Duodenal mucosa (tissue), 2 donors: ENCODE results near the gene TTC39C.
A peak's percentile ranks its signal among the peaks of the same experiment; 100 is the strongest.
"Not testable (repeated sequence)": the region's sequence is repeated elsewhere in the genome, so short reads cannot be mapped to it uniquely, and the experiment has no call there.

Source experiments
- H3K27ac ChIP-seq: one replicate; pipeline ENCODE4 v1.7.0; 2013; ENCODE audit warnings: low read depth, low read length
- H3K27me3 ChIP-seq, 2 donors: one replicate each; pipeline ENCODE4 v1.7.0; 2013; ENCODE audit warnings: low read length in 2 of 2, control low read depth in 1 of 2; ENCODE audit not compliant: insufficient read depth in 2 of 2, control insufficient read depth in 1 of 2
- H3K36me3 ChIP-seq, 2 donors: one replicate each; pipeline ENCODE4 v1.7.0; 2013; ENCODE audit warnings: low read length in 2 of 2, control low read depth in 1 of 2; ENCODE audit not compliant: insufficient read depth in 2 of 2, control insufficient read depth in 1 of 2
- H3K4me1 ChIP-seq, 2 donors: one replicate each; pipeline ENCODE4 v1.7.0; 2013; ENCODE audit warnings: low read length in 2 of 2, control low read depth in 1 of 2; ENCODE audit not compliant: insufficient read depth in 2 of 2, control insufficient read depth in 1 of 2
- H3K4me3 ChIP-seq, 2 donors: one replicate each; pipeline ENCODE4 v1.7.0; 2013; ENCODE audit warnings: low read length in 2 of 2, low read depth in 1 of 2
- H3K9ac ChIP-seq, 2 donors: one replicate each; pipeline ENCODE4 v1.7.0; 2013; ENCODE audit warnings: low read length in 2 of 2, low read depth in 1 of 2
- H3K9me3 ChIP-seq, 2 donors: one replicate each; pipeline ENCODE4 v1.7.0; 2013; ENCODE audit warnings: low read length in 2 of 2, control low read depth in 1 of 2; ENCODE audit not compliant: control insufficient read depth in 1 of 2

Gene TTC39C

GRCh38 chr18:24126155-24126961 lies 111.8 kb downstream of the TTC39C start:
- H3K36me3 ChIP-seq, result peaks cover 3 to 23% of the 10 kb centered on the region in 2 donors
- no peaks in the 10 kb centered on the region for H3K9me3 ChIP-seq
- H3K27ac ChIP-seq, result no peak overlapping the region
- no peak overlapping the region for H3K9ac ChIP-seq
- H3K4me1 ChIP-seq, result no peaks in the 10 kb centered on the region
- H3K4me3 ChIP-seq, result no peak overlapping the region
- no peaks in the 10 kb centered on the region for H3K27me3 ChIP-seq

GRCh38 chr18:24127735-24128134 lies 113.2 kb downstream of the TTC39C start:
- no peak overlapping the region for H3K9ac ChIP-seq
- H3K27me3 ChIP-seq, result no peaks in the 10 kb centered on the region
- H3K36me3 ChIP-seq, result peaks cover 7 to 19% of the 10 kb centered on the region in 2 donors
- no peaks in the 10 kb centered on the region for H3K4me1 ChIP-seq
- no peak overlapping the region for H3K27ac ChIP-seq
- no peaks in the 10 kb centered on the region for H3K9me3 ChIP-seq
- no peak overlapping the region for H3K4me3 ChIP-seq

- Histone ChIP-seq H3K27me3 (no peaks in the 10 kb centered on the region), H3K36me3 (peaks cover 6 to 16% of the 10 kb centered on the region in 2 donors)
These were observed 114.1 kb downstream of the TTC39C start for GRCh38 chr18:24128700-24129099.

GRCh38 chr18:24130494-24130893 lies 115.9 kb downstream of the TTC39C start:
- Histone ChIP-seq H3K27ac (no peak overlapping the region), H3K27me3 (no peaks in the 10 kb centered on the region), H3K36me3 (peaks cover 3 to 14% of the 10 kb centered on the region in 2 donors), H3K9me3 (no peaks in the 10 kb centered on the region), H3K4me1 (no peaks in the 10 kb centered on the region), H3K4me3 (no peak overlapping the region), H3K9ac (no peak overlapping the region)

More at GRCh38 chr18:24128700-24129099, 114.1 kb downstream of the TTC39C start:
- Histone ChIP-seq H3K9me3 (no peaks in the 10 kb centered on the region), H3K4me1 (no peaks in the 10 kb centered on the region), H3K27ac (no peak overlapping the region), H3K9ac (no peak overlapping the region), H3K4me3 (no peak overlapping the region)

- no peak overlapping the region for H3K9ac ChIP-seq
- no peak overlapping the region for H3K27ac ChIP-seq
- peaks cover 0 to under 1% of the 10 kb centered on the region in 2 donors for H3K36me3 ChIP-seq
- peaks cover 0 to 3% of the 10 kb centered on the region in 2 donors for H3K27me3 ChIP-seq
- no peak overlapping the region for H3K4me3 ChIP-seq
- H3K4me1 ChIP-seq, result peaks cover 0 to 14% of the 10 kb centered on the region in 2 donors
- H3K9me3 ChIP-seq, result no peaks in the 10 kb centered on the region
These were observed 122.4 kb downstream of the TTC39C start for GRCh38 chr18:24136967-24137373.

GRCh38 chr18:24138409-24138788 lies 123.8 kb downstream of the TTC39C start:
- peak overlapping the region; percentile 65 to 74 for H3K4me3 ChIP-seq
- no peaks in the 10 kb centered on the region for H3K9me3 ChIP-seq
- H3K36me3 ChIP-seq, result no peaks in the 10 kb centered on the region
- peaks cover 0 to 3% of the 10 kb centered on the region in 2 donors for H3K27me3 ChIP-seq
- peak overlapping the region; percentile 31 to 55 for H3K9ac ChIP-seq
- H3K27ac ChIP-seq, result no peak overlapping the region
- peaks cover 0 to 14% of the 10 kb centered on the region in 2 donors for H3K4me1 ChIP-seq

- Histone ChIP-seq H3K4me1 (peaks cover 0 to 14% of the 10 kb centered on the region in 2 donors), H3K4me3 (peak within 1 kb of the TSS; percentile 65 to 74), H3K36me3 (no peaks in the 10 kb centered on the region), H3K27me3 (peaks cover 0 to 3% of the 10 kb centered on the region in 2 donors), H3K9me3 (no peaks in the 10 kb centered on the region), H3K9ac (peak within 1 kb of the TSS; percentile 31 to 55), H3K27ac (no peak within 1 kb of the TSS)
These were observed 124.4 kb downstream of the TTC39C start, which contains the start of gene CABYR for GRCh38 chr18:24138789-24139616. Gene CABYR, plus strand, starts transcription at chr18:24139062. Its CDS starts 4,053 bp downstream, at chr18:24143115.

GRCh38 chr18:24140697-24141096 lies 126.1 kb downstream of the TTC39C start:
- Histone ChIP-seq H3K27me3 (peaks cover 0 to 3% of the 10 kb centered on the region in 2 donors), H3K36me3 (no peaks in the 10 kb centered on the region), H3K9me3 (no peaks in the 10 kb centered on the region), H3K4me1 (peaks cover 0 to 14% of the 10 kb centered on the region in 2 donors), H3K9ac (no peak overlapping the region), H3K27ac (no peak overlapping the region), H3K4me3 (no peak overlapping the region)

- Histone ChIP-seq H3K4me3 (no peak overlapping the region), H3K27ac (no peak overlapping the region), H3K4me1 (peaks cover 0 to 14% of the 10 kb centered on the region in 2 donors), H3K9ac (no peak overlapping the region), H3K9me3 (no peaks in the 10 kb centered on the region), H3K27me3 (peaks cover 0 to 3% of the 10 kb centered on the region in 2 donors), H3K36me3 (no peaks in the 10 kb centered on the region)
These were observed 127.8 kb downstream of the TTC39C start for GRCh38 chr18:24142376-24142775.

GRCh38 chr18:24149591-24149990 lies 135.0 kb downstream of the TTC39C start:
- H3K27ac ChIP-seq, H3K4me3 ChIP-seq, H3K36me3 ChIP-seq, H3K27me3 ChIP-seq, H3K9me3 ChIP-seq, H3K9ac ChIP-seq, H3K4me1 ChIP-seq: not testable (repeated sequence)
